ENCODE results near the gene CECR2. TPM values are rescaled to one million over a fixed set of nuclear protein-coding genes. Genes with fewer than 3 reads are reported as not detected.

Gene CECR2
- total and polyA plus RNA-seq, 2 of the 8 experiments (the other 6 are each of a cell fraction or from before 2014, with no cell fraction given), result 18.3 to 123 TPM

DNA sequence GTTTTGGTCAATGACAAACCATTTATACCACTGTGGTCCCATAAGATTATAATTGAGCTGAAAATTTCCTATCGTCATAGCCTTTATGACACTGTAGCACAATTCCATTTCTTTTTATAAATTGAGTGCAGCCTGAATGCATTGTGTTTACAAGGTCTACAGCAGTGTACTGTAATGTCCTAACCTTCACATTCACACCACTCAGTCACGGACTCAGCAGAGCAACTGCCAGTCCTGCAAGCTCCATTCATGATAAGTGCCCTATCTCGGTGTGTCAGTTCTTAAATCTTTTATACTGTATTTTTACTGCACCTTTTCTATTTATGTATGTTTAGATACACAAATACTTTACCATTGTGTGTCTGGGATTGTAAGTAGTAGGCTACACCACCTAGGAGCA is 138.8 kb downstream of the CECR2 start (continued):
- TF ChIP-seq TEAD4 (IDR thresholded peaks at IDR 0.05; ENCODE audit: low read depth, low read length), result no peak
- no peak for TF ChIP-seq POLR2A (IDR thresholded peaks at IDR 0.05; ENCODE audit: control extremely low read depth in 1 of 2, low read depth in 2 of 2, low read length in 2 of 2)
- no peak for TF ChIP-seq SIX5 (IDR thresholded peaks at IDR 0.05; ENCODE audit: low read depth, low read length)
- no peak for TF ChIP-seq KDM1A (IDR thresholded peaks at IDR 0.05; ENCODE audit: borderline replicate concordance, low read length)
- TF ChIP-seq YY1 (IDR thresholded peaks at IDR 0.05; ENCODE audit: low read depth, low read length), result no peak
- no peak for TF ChIP-seq MAX (IDR thresholded peaks at IDR 0.05)
